SHP77 (cell line): ENCODE results near the gene NIPAL3.

Experiments
- DNase-seq, 2 experiments: peaks; one replicate each; lab custom pipeline; 2025; lab: John Stamatoyannopoulos, UW

The NIPAL3 gene

DNA sequence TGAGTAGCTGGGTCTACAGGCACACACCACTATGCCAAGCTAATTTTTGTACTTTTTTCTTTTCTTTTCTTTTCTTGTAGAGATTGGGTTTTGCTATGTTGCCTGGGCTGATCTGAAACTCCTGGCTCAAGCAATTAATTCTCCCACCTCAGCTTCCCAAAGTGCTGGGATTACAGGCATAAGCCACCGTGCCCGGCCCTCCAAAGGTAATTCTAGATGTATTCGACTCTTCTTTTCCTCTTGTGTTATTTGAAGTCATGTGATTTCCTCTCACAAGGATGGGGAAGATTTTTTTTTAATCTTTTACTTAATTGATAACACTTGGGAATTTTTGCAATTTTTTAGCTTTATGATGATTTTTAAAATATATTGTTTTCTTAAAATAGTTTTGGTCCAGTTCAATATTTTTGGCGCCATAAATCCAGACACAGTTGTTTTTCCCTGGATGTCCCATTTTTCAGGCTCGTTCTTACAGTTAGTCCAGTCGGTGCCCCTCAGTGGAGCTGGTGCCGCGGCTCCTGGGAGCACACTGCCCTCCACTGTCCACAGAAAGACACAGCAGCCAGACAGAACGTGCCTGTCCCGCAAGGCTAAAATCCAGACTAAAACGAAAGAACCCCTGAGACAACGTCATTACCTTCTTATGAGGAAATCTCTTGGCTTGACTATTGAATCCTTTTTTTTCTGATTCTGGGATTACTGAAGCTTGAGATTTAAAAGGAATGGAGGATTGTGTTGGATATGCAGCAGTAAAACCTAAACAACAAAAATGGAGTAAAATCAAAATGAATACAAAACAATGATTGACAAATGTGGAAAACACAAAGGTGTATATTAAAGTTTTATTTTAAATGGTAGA, 24.4 kb upstream of the NIPAL3 start:
- peak; percentile 19 to 55 for DNase-seq

DNA sequence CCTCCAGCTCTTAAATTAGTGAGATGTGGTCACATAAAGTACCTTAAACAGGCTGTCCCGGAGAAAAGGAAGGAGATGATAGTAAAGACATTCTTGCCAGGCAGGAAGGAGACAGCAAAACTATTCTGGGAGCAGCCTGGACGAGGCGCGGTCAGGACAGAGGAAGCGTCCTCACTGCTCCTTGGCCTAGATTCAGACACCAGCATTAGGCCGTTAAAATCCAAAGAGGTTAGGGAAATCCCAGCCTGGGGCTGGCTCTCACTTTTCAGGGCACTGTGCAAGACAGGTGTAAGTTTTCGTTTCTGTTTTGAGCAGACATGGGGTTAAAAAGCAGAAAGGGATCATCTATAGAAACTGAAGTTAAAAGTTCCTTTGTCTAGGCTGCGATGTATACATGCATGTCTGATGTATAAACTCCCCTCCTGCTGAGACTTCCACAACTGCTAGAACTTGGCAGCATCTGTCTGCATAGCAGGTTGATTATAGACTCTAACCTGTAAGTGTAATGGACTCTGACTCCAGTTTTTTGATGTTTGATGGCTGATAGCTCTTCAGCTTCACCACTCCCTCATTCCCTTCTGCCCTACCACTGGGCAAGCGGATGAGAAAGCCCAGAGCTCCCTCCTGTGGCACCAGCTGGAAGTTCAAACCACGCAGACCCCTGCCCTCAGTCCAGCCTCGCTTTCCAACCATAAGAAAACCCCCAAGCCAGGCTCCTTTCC, 23.6 kb upstream of the NIPAL3 start:
- DNase-seq, result peak; percentile 25 to 34

DNA sequence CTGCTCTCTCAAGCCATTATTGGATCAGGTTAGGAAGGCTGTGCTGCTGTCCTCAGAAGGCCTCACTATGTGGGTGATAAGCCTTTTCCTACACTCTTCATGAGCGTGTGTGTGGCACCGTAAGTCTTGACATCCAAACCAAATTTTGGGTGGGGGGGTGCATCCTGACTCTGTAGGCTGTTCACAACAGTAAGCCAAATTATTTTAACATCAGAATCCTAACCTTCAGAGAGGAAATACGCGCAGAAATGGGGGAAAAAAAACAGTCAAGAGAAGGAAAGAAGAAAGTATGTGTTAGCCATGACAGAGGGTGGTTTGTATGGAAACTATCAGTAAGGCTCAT, 23.0 kb upstream of the NIPAL3 start:
- no peak for DNase-seq

DNA sequence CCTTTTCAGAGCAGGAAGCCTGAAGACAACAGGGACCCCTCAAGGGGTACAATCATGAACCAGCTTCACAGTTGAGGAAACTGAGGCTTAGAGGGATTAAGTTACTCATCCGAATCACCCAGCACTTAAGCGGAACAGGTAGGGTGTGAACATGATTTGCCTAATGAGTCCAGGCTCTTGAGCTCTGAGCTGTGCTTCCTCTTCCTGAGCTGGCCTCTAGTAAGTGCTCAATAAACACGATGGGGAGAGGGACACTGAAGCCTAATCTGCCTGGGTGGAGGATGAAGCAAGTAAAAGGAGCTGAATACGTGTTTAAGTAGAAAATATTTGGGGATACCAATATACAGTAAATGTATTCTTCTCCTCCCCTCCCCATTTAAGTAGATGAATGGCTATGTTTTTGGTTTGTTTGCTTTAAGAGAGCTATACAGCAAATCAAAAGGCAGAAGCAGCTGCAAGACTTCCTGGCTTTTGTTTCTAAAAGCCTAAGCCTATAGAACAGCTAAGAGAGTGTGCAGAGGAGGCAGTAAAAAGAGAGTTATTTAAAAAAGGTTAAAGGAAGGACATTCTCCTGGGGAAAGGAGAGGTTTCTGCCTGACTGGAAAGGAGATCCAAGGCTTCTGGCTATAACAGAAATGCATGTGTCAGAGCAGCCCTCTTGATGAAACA, 22.5 kb upstream of the NIPAL3 start:
- no peak for DNase-seq

DNA sequence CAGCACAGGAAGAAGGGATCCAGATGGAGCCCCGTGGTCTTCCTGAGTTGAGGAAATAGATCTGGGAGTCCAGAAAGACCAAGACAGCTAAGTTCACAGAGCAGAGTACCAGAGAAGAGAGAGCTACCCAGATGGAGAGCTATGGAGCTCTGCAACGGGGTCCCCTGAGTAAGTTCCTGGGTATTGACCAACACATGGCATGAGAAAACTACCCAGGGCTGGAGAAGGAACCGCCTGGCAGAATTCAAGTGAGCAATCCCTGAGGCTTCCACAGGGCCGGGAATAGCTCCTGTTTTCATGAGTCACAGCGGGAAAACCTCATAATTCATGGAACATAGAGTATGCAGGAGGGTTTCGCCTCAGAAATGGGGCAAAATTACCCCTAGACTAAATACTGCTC, 21.7 kb upstream of the NIPAL3 start:
- DNase-seq, result no peak

DNA sequence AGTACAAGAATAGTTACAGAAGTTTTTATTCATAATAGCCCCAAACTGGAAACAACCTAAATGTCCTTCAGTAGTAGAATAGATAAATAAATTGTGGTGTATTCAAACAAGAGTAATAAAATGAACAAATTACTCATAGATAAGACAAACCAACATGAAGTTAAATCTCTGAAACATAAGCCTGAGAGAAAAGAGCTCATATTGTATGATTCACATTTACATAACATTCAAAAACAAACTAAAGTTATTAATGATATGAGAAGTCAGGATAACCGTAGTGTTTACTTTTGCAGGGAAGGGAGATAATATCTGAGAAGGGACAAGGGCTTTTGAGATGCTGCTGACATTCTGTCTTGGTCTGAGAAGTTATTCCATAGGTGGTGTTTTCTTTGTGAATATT, 15.5 kb upstream of the NIPAL3 start:
- no peak for DNase-seq

DNA sequence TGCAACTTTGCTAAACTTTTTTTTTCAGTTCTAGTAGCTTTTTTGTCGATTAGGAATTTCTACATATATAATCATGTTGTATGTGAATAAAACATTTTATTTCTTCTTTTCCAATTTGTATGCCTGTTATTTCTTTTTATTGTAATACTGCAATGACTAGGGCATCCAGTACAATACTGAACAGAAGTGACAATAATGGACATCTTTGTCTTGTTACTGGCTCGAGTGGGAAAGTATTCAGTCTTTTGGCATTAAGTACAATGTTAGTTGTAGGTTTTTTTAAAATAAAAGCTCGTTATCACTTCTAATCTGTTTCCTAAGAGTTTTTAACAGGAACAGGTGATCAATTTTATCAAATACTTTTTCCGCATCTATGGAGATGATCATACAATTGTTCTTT, 11.8 kb upstream of the NIPAL3 start:
- no peak for DNase-seq

DNA sequence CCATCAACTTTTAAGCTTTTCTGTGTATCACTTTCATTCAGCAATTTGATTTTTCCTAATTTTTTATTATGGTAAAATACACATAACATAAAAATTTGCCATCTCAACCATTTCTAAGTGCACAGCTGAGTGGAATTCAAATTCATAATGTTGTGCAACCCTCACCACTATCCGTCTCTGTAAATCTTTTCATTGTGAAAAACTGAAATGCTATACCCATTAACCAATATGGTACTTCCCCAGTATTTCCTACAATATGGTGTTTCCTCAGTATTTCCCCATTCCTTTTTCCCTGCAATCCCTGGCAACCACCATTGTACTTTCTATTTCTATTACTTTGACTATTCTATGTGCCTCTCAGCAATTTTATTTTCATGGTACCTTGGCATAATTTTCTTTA, 8.8 kb upstream of the NIPAL3 start:
- no peak for DNase-seq

DNA sequence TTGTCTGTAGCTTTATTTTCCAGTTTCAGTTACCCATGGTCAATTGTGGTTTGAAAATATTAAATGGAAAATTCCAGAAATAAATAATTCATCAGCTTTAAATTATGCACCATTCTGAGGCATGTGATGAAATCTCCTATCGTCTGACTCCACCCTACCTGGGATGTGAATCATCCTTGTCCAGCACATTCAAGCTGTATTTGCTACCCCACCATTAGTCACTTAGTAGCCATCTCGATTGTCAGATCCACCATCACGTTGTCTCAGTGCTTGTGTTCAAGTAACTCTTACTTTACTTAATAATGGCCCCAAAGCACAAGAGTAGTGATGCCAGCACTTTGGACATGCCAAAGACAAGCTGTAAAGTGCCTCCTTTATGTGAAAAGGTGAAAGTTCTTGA, 6.1 kb upstream of the NIPAL3 start:
- DNase-seq, result no peak

DNA sequence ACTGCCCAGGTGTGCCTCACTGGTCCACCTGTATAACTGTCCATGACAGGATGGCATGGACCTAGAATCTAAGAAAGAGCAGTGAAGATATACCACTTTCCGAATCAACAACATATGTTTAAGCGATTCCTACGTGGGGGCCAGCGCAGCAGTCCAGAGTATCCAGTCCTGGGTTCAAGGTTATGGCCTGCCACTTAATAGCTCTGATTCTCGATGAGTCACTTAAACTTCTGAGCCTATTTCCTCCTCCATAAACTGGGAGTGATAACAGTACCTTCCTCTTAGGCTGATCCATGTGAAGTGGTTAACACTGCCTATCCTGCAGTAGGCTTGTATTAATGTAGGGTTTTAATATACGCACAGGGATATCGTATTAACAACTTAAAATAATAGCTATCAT, 4.9 kb upstream of the NIPAL3 start:
- no peak for DNase-seq

DNA sequence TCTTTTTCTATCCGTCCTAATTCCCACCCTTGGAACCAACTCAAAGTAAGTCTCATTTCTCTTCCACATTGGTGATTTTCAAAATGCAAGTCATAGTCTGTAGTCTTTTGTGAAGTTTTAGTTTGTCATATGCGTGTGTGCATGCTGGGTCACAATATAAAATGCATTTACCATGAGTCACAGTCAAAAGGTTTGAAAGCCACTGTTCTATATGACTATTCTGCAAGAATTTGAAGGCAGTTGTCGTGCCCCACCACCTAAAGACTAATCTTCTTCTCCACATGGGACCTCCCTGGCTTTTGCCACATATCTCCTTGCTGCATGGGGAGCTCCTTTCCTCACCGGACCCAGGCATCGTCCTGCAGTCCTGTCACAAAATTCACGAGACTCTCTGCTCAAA, 3.6 kb upstream of the NIPAL3 start:
- no peak for DNase-seq

DNA sequence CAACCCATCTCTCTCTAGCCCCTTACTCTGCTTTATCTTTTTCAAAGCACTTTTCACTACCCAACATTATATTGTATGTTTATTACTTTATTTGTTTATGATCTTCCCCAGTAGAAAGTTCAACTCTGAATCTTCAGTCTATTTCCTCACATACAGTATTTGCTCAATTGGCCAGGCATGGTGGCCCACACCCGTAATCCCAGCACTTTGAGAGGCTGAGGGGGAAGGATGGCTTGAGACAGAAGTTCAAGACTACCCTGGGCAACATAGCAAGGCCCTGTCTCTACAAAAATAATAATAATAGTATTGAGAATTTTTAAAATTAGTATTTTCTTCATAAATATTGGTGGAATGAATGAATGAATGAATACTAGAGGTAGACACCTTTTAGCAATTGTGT, 3.2 kb upstream of the NIPAL3 start:
- DNase-seq, result no peak

DNA sequence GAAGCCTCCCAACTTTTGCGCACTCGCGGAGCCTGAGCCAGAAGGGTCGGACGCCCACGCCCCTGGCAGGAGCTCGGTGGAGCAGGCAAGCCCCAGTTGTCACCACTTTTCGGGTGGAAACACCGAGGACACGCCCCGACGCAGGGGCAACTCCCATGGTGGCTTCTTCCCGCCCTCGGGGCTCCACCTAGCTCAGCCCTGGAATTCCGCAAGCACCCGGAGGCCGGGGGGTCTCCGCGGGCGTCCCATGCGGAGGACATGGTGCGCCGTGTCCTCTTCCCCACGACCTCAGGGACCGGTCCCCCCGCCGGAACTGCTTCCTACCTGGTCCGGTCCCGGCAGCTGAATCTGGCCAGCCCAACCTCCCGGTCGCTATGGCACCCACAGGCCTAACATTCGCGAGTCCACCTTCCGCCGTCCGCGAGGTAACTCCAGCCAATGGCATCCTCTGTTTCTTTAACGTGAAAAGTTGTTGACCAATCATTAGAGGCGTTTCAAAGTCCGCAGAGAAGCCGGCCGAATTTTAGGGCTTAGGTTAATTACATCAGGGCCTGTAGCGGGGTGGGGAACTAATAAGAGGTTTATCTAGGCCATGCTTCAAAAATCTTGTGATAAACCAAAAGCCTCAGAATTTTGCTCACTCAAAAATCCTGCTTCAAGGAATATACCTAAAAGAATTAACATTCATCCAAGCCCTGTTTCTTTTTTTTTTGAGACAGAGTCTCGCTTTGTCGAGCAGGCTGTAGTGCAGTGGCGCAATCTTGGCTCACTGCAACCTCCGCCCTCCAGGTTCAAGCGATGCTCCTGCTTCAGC, 2.0 kb upstream of the NIPAL3 start, which contains the start of gene STPG1:
Gene STPG1 (minus strand): TSS at position 433 of the 814 bp plus-strand sequence. CDS start 12,394 bp downstream, outside the sequence.
- peak; percentile 91 to 96 for DNase-seq

DNA sequence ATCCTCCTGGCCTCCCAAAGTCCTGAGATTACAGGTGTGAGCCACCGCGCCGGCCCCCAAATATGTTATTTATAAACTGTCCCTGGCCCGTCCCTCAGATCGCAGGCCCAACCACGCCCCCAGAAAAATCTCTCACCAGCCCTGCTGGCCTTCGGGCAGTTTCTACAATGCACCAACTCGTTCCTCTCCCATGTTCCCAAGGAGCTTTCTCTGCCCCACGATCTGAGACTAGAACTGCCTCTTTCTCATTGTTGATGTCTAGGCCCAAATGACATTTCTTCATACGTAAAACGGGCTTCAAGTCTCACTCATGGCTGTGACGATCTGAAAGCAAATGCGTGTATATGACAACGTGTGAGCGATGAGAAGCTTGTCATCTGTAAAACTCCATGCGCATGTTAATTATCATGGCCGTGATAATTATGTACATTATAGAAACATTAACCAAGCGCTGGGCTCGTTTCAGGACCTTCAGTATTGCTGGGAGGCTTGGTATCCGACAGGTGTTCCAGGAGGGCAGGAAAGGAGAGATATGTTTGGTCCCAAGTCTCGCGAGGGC, 748 bp upstream of the NIPAL3 start:
- peak in 1 of 2 experiments; percentile 93 for DNase-seq

DNA sequence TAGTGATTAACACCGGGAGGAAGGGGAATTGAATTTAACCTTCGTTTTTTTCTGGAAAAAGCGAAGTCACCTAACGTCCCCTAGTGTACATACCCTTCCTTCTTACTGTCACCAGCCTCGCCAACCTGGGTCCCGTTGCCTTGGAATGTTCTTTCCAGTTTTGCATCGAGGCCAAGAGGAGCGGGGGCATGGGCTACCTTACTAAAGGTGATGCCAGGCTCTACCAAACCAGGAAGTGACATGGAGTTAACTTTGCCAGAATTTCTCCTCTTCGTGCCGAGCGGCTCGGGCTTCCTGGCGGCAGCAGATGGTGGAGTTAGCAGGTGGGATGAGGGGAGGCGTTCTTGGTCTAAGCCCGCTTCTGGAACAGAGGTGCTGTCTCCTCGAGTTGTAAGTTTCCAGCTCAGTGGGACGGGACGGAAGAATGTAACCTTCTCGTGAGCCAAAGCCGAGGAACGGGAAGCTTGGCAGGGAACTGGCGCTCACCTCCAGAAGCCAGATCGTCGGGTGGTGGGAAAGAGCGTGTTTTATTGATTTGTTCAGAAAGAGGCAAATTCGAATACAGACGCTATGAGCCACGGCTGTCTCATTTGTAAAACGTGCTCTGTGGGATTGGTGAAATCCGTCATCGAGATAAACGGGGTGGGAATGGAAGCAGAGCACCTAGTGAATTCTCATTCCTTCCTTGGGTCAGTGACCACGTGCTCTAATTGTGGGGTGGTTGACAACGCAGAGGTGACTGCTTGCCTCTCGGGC, 486 bp downstream of the NIPAL3 start:
- no peak for DNase-seq

DNA sequence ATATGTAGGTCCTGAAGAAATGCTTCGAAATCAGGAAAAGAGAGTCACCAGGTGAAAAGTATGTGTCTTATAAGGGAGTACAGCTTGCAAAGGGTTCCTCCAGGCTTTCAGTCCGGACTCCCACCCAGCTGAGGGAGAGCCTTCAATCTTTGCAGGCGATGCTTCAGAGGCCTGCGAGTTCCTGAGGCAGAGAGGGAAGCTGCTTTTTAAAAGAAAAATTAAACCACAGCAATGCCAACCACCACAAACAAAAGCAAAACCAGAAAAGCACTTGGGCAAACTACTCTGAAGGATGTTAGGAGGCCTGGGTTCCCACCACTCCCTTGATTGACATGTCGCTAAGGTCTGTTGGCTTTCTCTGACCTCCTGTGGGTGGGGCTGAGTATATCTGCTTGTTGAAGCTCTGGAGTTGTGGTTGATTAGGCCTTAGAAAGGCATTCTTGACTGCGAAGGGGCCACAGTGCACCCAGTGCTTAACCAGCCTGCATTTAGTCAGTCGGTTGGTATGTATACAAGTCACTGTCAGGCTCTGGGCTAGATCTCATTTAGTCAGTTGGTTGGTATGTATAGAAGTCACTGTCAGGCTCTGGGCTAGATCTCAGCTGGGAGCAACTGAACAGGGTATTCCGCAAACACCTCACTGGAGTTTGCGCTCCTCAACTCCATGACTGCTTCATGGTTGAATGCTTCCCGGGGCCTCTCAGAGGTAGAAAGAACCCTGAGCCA, 1.2 kb downstream of the NIPAL3 start:
- no peak for DNase-seq

DNA sequence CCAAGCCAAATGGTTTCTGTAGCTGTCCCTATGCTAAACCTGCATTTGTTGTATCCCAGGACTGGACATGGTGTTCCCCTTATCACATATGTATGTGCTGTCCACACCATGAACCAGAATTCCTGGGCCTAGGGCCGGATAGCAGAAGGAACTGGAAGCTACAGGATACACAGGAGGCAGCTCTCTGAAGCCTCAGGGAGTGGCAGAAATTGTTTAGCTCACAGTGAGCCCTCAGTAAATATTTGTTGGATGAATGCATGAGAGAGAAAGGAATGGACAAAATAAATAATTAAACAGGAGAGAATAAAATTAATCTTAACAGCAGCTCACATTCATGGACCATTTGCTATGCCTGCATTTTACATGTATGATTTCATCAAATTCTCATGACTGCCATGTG, 2.1 kb downstream of the NIPAL3 start:
- DNase-seq, result no peak

DNA sequence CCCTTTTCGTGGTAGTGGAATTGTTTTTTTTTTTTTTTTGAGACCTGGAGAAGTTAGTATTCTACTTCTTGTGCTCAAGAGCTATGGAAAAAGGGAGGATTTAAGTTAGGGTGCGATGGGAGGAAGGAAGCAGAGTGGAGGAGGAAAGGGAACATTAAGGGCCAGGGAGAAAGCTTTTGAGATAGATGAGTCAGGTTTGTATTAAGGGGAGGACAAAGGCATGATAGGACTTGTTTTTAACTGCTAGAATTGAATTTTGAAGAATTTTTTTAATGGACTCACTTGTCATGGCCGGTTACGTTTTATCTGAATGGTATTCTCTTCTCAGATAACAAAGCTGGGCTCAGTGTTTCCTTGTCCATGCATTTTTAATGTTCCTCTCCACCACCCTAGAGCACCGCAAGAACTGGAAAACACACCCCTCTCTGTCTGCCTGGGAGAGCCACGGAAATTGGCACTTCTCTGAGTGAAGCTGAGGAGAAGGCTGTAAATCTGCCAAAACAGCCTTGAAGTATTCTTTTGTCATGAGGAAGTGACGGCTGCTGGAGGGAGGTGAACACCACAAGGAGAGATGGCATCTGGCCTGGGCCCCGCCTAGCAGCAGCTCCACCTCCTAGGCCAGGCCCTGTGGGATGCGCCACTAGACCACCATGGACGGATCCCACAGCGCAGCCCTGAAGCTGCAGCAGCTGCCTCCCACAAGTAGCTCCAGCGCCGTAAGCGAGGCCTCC, 3.5 kb downstream of the NIPAL3 start:
- DNase-seq, result no peak

DNA sequence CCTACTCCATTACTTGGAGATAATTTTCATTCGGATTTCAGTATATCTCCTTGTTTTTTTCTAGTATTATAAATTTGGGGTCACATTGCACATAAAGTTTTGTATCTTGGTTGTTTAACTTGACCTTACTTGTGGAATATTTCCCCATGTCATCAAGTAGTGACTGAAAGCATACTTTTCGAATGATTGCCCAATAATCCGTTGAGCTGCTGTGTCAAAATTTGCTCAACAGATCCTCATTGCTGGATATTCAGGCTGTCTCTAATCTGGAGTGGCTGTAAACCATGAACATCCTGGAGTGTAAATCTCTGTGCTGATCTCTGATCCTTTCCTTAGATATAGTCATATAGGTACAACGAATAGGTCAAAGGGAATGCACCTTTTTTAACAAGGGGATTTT, 4.9 kb downstream of the NIPAL3 start:
- DNase-seq, result no peak

DNA sequence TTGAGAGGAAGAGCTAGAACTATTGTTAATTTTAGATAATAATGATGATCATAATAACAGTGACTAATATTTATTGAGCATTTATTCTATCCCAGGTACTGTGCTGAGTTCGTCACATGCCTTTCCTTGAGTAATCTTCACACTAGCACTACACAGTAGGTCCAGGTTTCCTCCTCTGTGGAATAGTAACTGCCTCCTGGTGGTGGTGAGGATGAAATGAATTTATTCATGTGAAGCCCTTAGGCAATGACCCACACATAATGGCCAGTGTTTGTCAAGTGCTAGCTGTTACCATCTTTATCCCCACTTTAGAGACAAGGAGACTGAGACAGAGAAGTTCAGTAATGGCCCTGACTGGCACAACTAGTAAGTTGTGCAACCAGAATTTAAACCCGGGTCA, 5.9 kb downstream of the NIPAL3 start:
- no peak for DNase-seq
